Measurements from ENCODE around the gene SLC13A1. TPM values are rescaled to one million over a fixed set of nuclear protein-coding genes. Genes with fewer than 3 reads are reported as not detected.

SLC13A1 gene
- total RNA-seq, 1 experiment from 2014 or later = 0.04 TPM

GRCh38 chr7:123201901-123202300 is 2.1 kb upstream of the SLC13A1 start (continued):
- TF ChIP-seq, protein P1, sequence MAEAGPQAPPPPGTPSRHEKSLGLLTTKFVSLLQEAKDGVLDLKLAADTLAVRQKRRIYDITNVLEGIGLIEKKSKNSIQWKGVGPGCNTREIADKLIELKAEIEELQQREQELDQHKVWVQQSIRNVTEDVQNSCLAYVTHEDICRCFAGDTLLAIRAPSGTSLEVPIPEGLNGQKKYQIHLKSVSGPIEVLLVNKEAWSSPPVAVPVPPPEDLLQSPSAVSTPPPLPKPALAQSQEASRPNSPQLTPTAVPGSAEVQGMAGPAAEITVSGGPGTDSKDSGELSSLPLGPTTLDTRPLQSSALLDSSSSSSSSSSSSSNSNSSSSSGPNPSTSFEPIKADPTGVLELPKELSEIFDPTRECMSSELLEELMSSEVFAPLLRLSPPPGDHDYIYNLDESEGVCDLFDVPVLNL (CRISPR knock-in tag; IDR thresholded peaks at IDR 0.05; ENCODE audit: borderline replicate concordance, low read depth) = no peak
- TF ChIP-seq, protein P2, sequence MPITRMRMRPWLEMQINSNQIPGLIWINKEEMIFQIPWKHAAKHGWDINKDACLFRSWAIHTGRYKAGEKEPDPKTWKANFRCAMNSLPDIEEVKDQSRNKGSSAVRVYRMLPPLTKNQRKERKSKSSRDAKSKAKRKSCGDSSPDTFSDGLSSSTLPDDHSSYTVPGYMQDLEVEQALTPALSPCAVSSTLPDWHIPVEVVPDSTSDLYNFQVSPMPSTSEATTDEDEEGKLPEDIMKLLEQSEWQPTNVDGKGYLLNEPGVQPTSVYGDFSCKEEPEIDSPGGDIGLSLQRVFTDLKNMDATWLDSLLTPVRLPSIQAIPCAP (CRISPR knock-in tag; IDR thresholded peaks at IDR 0.05) = no peak
- TF ChIP-seq KAT7 (CRISPR knock-in tag; IDR thresholded peaks at IDR 0.05; ENCODE audit: borderline replicate concordance) (no peak), ZNF416 (CRISPR knock-in tag; IDR thresholded peaks at IDR 0.05) (no peak), PRDM15 (CRISPR knock-in tag; IDR thresholded peaks at IDR 0.05) (no peak), MLX (CRISPR knock-in tag; IDR thresholded peaks at IDR 0.05) (no peak), FOXP4 (CRISPR knock-in tag; IDR thresholded peaks at IDR 0.05) (no peak), CREB1 (CRISPR knock-in tag; IDR thresholded peaks at IDR 0.05) (no peak), MYBL2 (CRISPR knock-in tag; IDR thresholded peaks at IDR 0.05) (no peak)

- Mint-ChIP-seq H3K9me3 (no peaks in the 10 kb centered on the region), H3K36me3 (no peaks in the 10 kb centered on the region), H3K27ac (no peak overlapping the region), H3K27me3 (ENCODE audit: low read depth) (no peaks in the 10 kb centered on the region), H3K4me1 (no peaks in the 10 kb centered on the region), H3K4me3 (no peak overlapping the region)
- ATAC-seq (no peak), DNase-seq (ENCODE audit: low spot score) (no peak)
- CTCF ChIA-PET = no interaction called here
- POLR2A ChIA-PET = no interaction called here
- TF ChIP-seq CREB1 (CRISPR knock-in tag; IDR thresholded peaks at IDR 0.05) = no peak
- TF ChIP-seq JAZF1 (CRISPR knock-in tag; IDR thresholded peaks at IDR 0.05) = no peak
- no peak for TF ChIP-seq TCF7 (CRISPR knock-in tag; IDR thresholded peaks at IDR 0.05; ENCODE audit: low read depth)
- TF ChIP-seq ZNF416 (CRISPR knock-in tag; IDR thresholded peaks at IDR 0.05) = no peak
- no peak for TF ChIP-seq ZNF425 (CRISPR knock-in tag; conservative IDR thresholded peaks at IDR 0.05)
- TF ChIP-seq SOX15 (CRISPR knock-in tag; IDR thresholded peaks at IDR 0.05) = no peak
- no peak for TF ChIP-seq GRHL2 (CRISPR knock-in tag; IDR thresholded peaks at IDR 0.05; ENCODE audit: insufficient replicate concordance, severe bottlenecking)
- TF ChIP-seq, protein P3, sequence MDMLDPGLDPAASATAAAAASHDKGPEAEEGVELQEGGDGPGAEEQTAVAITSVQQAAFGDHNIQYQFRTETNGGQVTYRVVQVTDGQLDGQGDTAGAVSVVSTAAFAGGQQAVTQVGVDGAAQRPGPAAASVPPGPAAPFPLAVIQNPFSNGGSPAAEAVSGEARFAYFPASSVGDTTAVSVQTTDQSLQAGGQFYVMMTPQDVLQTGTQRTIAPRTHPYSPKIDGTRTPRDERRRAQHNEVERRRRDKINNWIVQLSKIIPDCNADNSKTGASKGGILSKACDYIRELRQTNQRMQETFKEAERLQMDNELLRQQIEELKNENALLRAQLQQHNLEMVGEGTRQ (CRISPR knock-in tag; IDR thresholded peaks at IDR 0.05) = no peak
- TF ChIP-seq FOXP4 (CRISPR knock-in tag; IDR thresholded peaks at IDR 0.05) = no peak
- TF ChIP-seq MXD4 (CRISPR knock-in tag; IDR thresholded peaks at IDR 0.05; ENCODE audit: borderline replicate concordance) = no peak
- TF ChIP-seq ZNF121 (CRISPR knock-in tag; IDR thresholded peaks at IDR 0.05) = no peak
- no peak for TF ChIP-seq SMAD4 (CRISPR knock-in tag; IDR thresholded peaks at IDR 0.05)
- TF ChIP-seq RELA (CRISPR knock-in tag; IDR thresholded peaks at IDR 0.05; ENCODE audit: borderline replicate concordance) = no peak
- TF ChIP-seq ZNF232 (CRISPR knock-in tag; IDR thresholded peaks at IDR 0.05) = no peak
These were observed 809 bp downstream of the SLC13A1 start for GRCh38 chr7:123198668-123199652.
